Measurements from ENCODE around the gene USP17L15. TPM values are rescaled to one million over a fixed set of nuclear protein-coding genes. Genes with fewer than 3 reads are reported as not detected.

The USP17L15 gene
- total RNA-seq = not detected in 2 replicates

GRCh38 chr4:9234085-9234484 lies at the start of gene USP17L15:
Gene USP17L15 (plus strand): TSS chr4:9234385. CDS start chr4:9234385, 0 bp downstream.

GRCh38 chr4:9210357-9210756 lies 23.8 kb upstream of the USP17L15 start, which contains the start of gene USP17L10:
Gene USP17L10 (plus strand): TSS chr4:9210657. CDS start chr4:9210657, 0 bp downstream.

GRCh38 chr4:9215105-9215504 lies 19.1 kb upstream of the USP17L15 start, which contains the start of gene USP17L11:
Gene USP17L11 (plus strand): TSS chr4:9215405. CDS start chr4:9215405, 0 bp downstream.

GRCh38 chr4:9219852-9220251 lies 14.3 kb upstream of the USP17L15 start, which contains the start of gene USP17L12:
Gene USP17L12 (plus strand): TSS chr4:9220152. CDS start chr4:9220152, 0 bp downstream.

GRCh38 chr4:9224596-9224995 lies 9.6 kb upstream of the USP17L15 start, which contains the start of gene USP17L13:
Gene USP17L13 (plus strand): TSS chr4:9224896. CDS start chr4:9224896, 0 bp downstream.

GRCh38 chr4:9243579-9243978 lies 9.4 kb downstream of the USP17L15 start, which contains the start of gene USP17L17:
Gene USP17L17 (plus strand): TSS chr4:9243879. CDS start chr4:9243879, 0 bp downstream.

GRCh38 chr4:9247953-9248680 lies 13.9 kb downstream of the USP17L15 start, which contains the start of gene USP17L18:
Gene USP17L18 (plus strand): TSS chr4:9248630. CDS start chr4:9248630, 0 bp downstream.

GRCh38 chr4:9253078-9253477 lies 18.9 kb downstream of the USP17L15 start, which contains the start of gene USP17L19:
Gene USP17L19 (plus strand): TSS chr4:9253378. CDS start chr4:9253378, 0 bp downstream.

GRCh38 chr4:9257824-9258223 lies 23.6 kb downstream of the USP17L15 start, which contains the start of gene USP17L20:
Gene USP17L20 (plus strand): TSS chr4:9258124. CDS start chr4:9258124, 0 bp downstream.

GRCh38 chr4:9262572-9262971 lies 28.4 kb downstream of the USP17L15 start, which contains the start of gene USP17L21:
Gene USP17L21 (plus strand): TSS chr4:9262872. CDS start chr4:9262872, 0 bp downstream.

GRCh38 chr4:9267319-9267718 lies 33.1 kb downstream of the USP17L15 start, which contains the start of gene USP17L22:
Gene USP17L22 (plus strand): TSS chr4:9267619. CDS start chr4:9267619, 0 bp downstream.

Other genes starting within 250 kb of the USP17L15 start
- gene FAM90A26, start 64.0 kb upstream of the USP17L15 start, total RNA-seq = not detected in 2 replicates
- not detected in 2 replicates for gene USP17L10, start 23.7 kb upstream of the USP17L15 start, total RNA-seq
- gene USP17L11, start 19.0 kb upstream of the USP17L15 start, total RNA-seq = not detected in 2 replicates
- gene USP17L12, start 14.2 kb upstream of the USP17L15 start, total RNA-seq = not detected in 2 replicates
- not detected in 2 replicates for gene USP17L13, start 9.5 kb upstream of the USP17L15 start, total RNA-seq
- gene USP17L17, start 9.5 kb downstream of the USP17L15 start, total RNA-seq = not detected in 2 replicates
- gene USP17L18, start 14.2 kb downstream of the USP17L15 start, total RNA-seq = not detected in 2 replicates
- not detected in 2 replicates for gene USP17L19, start 19.0 kb downstream of the USP17L15 start, total RNA-seq
- not detected in 2 replicates for gene USP17L20, start 23.7 kb downstream of the USP17L15 start, total RNA-seq
- not detected in 2 replicates for gene USP17L21, start 28.5 kb downstream of the USP17L15 start, total RNA-seq
- not detected in 2 replicates for gene USP17L22, start 33.2 kb downstream of the USP17L15 start, total RNA-seq
- gene USP17L24, start 90.8 kb downstream of the USP17L15 start, total RNA-seq = not detected in 2 replicates
- gene USP17L25, start 95.5 kb downstream of the USP17L15 start, total RNA-seq = not detected in 2 replicates
- not detected in 2 replicates for gene USP17L26, start 100.3 kb downstream of the USP17L15 start, total RNA-seq
- not detected in 2 replicates for gene USP17L5, start 105.0 kb downstream of the USP17L15 start, total RNA-seq
- not detected in 2 replicates for gene USP17L27, start 109.8 kb downstream of the USP17L15 start, total RNA-seq
- not detected in 2 replicates for gene USP17L28, start 114.5 kb downstream of the USP17L15 start, total RNA-seq
- not detected in 2 replicates for gene USP17L29, start 119.3 kb downstream of the USP17L15 start, total RNA-seq
- not detected in 2 replicates for gene USP17L30, start 128.7 kb downstream of the USP17L15 start, total RNA-seq
- not detected in 2 replicates for gene DEFB131A, start 210.0 kb downstream of the USP17L15 start, total RNA-seq

All from airway epithelial cell (primary cell).